ENCODE results near the gene CMTR1. TPM values are rescaled to one million over a fixed set of nuclear protein-coding genes. Genes with fewer than 3 reads are reported as not detected.

CMTR1 gene
- total RNA-seq, 4 donors from 2014 or later, result 21.4 to 43.1 (median 29.3) TPM

DNA sequence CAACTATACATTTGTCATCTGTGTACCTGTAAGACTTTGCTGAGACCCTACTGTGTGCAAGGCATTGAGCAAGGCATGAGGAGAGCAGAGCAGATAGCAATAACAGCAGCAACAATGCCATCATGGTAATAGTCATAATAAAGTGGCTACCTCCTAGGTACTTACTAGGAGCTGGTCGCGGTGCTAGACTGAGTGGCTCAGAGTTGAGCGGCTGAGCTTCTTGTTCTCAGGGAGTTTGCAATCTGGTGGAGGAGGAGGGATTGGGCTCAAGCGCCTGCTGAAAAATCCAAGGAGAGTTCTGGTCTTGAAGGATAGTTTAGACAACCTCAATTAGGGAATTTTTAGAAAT is 91.9 kb downstream of the CMTR1 start:
- TF ChIP-seq, protein P1, sequence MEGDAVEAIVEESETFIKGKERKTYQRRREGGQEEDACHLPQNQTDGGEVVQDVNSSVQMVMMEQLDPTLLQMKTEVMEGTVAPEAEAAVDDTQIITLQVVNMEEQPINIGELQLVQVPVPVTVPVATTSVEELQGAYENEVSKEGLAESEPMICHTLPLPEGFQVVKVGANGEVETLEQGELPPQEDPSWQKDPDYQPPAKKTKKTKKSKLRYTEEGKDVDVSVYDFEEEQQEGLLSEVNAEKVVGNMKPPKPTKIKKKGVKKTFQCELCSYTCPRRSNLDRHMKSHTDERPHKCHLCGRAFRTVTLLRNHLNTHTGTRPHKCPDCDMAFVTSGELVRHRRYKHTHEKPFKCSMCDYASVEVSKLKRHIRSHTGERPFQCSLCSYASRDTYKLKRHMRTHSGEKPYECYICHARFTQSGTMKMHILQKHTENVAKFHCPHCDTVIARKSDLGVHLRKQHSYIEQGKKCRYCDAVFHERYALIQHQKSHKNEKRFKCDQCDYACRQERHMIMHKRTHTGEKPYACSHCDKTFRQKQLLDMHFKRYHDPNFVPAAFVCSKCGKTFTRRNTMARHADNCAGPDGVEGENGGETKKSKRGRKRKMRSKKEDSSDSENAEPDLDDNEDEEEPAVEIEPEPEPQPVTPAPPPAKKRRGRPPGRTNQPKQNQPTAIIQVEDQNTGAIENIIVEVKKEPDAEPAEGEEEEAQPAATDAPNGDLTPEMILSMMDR (IDR thresholded peaks at IDR 0.05; ENCODE audit: low read depth), result no peak

DNA sequence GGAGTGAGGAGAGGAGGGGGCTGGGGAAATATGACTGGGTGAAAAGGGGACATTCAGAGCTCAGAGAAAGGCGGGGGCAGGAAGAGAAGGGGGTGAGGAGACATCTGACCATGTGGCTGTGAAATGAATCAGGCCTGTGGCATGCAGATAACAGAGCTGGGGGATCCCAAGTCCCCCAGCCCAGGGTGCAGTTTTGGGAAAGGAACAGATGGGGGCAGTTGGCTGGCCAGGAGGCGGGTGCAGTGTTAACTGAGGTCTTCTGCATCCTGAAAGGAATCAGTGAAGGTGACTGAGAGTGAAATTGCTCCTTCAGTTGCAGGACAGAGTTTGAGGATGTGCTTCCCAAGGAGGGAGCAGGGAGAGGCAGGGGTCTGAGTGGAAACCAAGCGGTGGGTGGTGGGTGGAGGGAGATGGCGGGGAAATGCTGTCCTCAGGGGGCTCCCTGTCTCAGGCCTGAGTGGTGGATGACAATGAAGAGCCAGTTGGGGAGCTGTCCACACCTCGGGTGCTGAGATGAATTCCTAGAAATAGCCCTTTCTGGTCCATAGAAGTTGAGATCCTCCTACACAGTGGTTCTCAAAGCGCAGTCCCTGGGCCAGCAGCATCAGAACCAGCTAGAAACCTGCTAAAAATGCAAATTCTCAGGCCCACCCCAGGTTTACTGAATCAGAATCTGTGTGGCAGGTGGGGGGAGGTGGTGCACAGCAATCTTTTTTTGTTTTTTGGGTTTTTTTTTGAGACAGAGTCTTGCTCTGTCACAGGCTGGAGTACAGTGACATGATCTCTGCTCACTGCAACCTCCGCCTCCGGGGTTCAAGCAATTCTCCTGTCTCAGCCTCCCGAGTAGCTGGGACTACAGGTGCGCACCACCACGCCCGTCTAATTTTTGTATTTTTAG is 92.7 kb downstream of the CMTR1 start:
- TF ChIP-seq, protein P1 (IDR thresholded peaks at IDR 0.05; ENCODE audit: low read depth), result no peak

DNA sequence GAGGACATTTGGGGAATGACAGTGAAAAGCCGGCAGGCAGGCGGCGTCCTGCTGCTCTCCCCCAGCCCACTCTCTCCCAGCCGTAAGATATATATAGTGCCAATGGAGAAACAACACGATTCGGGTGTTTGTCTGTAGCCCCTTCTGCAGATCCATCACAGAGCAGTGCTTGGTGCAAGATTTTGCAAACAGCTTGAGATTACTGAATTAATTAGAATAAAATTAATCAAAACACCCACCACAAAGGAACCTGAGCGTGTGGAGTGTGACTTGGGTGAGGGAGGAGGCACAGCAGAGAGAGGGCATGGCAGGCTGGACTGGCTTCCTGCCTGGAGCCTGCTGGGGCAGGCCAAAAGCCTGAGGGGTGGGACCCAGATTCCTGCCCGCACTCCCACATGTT is 95.5 kb downstream of the CMTR1 start:
- TF ChIP-seq, protein P1 (IDR thresholded peaks at IDR 0.05; ENCODE audit: low read depth), result no peak

DNA sequence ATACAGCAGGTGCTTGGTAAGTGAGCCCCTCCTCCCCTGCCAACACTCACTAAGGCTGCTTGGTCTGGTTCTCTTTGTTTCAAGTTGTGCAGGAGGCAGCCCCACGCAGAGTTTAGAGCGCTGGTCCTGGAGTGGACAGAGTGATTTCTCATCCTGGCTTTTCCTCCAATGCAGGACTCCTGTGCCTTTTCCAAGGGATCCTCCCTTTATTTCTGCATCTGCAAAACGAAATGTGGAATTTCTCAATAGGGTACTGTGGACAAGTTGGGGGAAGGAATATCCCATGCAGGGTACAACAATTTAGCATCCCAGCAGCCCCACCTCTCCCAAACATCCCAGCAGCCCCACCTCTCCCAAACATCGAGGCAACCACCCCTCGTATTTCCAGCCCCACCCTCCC is 97.3 kb downstream of the CMTR1 start:
- TF ChIP-seq, protein P1 (IDR thresholded peaks at IDR 0.05; ENCODE audit: low read depth), result no peak

DNA sequence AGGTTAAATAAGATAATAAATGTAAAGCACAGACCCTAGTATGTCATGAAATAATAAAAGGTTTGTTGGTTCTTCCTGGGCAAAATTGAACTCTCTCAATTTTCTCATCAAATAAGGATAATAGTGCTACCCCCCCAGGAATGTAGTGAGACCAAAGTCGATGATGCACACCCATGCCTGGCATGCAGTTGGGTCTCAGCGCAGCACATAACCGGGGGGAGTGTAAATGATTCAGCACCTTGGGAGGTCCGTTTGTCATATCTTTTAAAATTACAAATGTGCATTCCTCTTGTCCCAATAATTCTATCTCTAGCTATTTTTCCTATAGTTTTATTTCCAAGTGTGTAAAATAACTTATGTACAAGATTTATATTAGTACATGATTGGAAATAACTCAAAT is 98.0 kb downstream of the CMTR1 start:
- TF ChIP-seq, protein P1 (IDR thresholded peaks at IDR 0.05; ENCODE audit: low read depth), result no peak

Other genes starting within 250 kb of the CMTR1 start
- gene TBC1D22B, start 175.4 kb upstream of the CMTR1 start, total RNA-seq, result 1 to 10 TPM; 4.8 to 5.5 (median 5.2) TPM
- under 1 TPM in 2 of 4 donors, not detected in 2; 0.34 to 0.44 TPM for gene TMEM217, start 175.1 kb upstream of the CMTR1 start, total RNA-seq
- 10 to 100 TPM in 3 of 4 donors, 1 to 10 TPM in 1; 8.8 to 15.0 (median 14.1) TPM for gene RNF8, start 79.2 kb upstream of the CMTR1 start, total RNA-seq
- 10 to 100 TPM; 12.1 to 27.2 (median 12.6) TPM for gene CCDC167, start 66.7 kb downstream of the CMTR1 start, total RNA-seq

Data from subcutaneous adipose tissue (tissue), 4 donors.